Endodermal cell (in vitro differentiated cells): ENCODE results near the gene ARID3B. TPM values are rescaled to one million over a fixed set of nuclear protein-coding genes. Genes with fewer than 3 reads are reported as not detected.

Experiments
- DNase-seq: peaks from one replicate; pipeline ENCODE4 v3.0.0-alpha.2; 2017
- H3K27ac ChIP-seq: 2 replicates; pipeline ENCODE4 v1.5.1; 2013; ENCODE audit warnings: mild to moderate bottlenecking, low read depth, low read length, moderate library complexity
- H3K27me3 ChIP-seq: 2 replicates; pipeline ENCODE4 v1.6.1; 2013; ENCODE audit warnings: mild to moderate bottlenecking, low read length, moderate library complexity; ENCODE audit not compliant: insufficient read depth, control insufficient read depth, poor library complexity, severe bottlenecking
- H3K36me3 ChIP-seq: 2 replicates; pipeline ENCODE4 v1.7.0; 2013; ENCODE audit warnings: mild to moderate bottlenecking, low read length, moderate library complexity; ENCODE audit not compliant: control insufficient read depth, insufficient read depth
- H3K4me1 ChIP-seq: one replicate; pipeline ENCODE4 v1.7.0; 2013; ENCODE audit warnings: low read length; ENCODE audit not compliant: control insufficient read depth, insufficient read depth
- H3K4me3 ChIP-seq: 2 replicates; pipeline ENCODE4 v1.5.1; 2013; ENCODE audit warnings: mild to moderate bottlenecking, low read length, moderate library complexity
- H3K9ac ChIP-seq: 2 replicates; pipeline ENCODE4 v1.6.1; 2013; ENCODE audit warnings: mild to moderate bottlenecking, low read length, moderate library complexity; ENCODE audit not compliant: poor library complexity, severe bottlenecking; ENCODE audit errors: extremely low read depth
- H3K9me3 ChIP-seq: 2 replicates; pipeline ENCODE4 v1.6.1; 2013; ENCODE audit warnings: mild to moderate bottlenecking, low read length, moderate library complexity; ENCODE audit not compliant: control insufficient read depth
- H3K27ac Mint-ChIP-seq: 2 replicates; pipeline ENCODE4 v1.8.0; 2020; ENCODE audit warnings: mixed read lengths
- H3K27me3 Mint-ChIP-seq: 2 replicates; pipeline ENCODE4 v1.8.0; 2021; ENCODE audit warnings: mild to moderate bottlenecking, mixed read lengths; ENCODE audit not compliant: insufficient read depth
- H3K36me3 Mint-ChIP-seq: 2 replicates; pipeline ENCODE4 v1.8.0; 2020; ENCODE audit warnings: low read depth, mixed read lengths
- H3K4me1 Mint-ChIP-seq: 2 replicates; pipeline ENCODE4 v1.8.0; 2020; ENCODE audit warnings: mixed read lengths
- H3K4me3 Mint-ChIP-seq: 2 replicates; pipeline ENCODE4 v1.8.0; 2020; ENCODE audit warnings: mild to moderate bottlenecking, moderate library complexity, mixed read lengths
- H3K9me3 Mint-ChIP-seq: 2 replicates; pipeline ENCODE4 v1.8.0; 2020; ENCODE audit warnings: mild to moderate bottlenecking, mixed read lengths
- CTCF ChIP-seq: fragments of 200-600 bp; sonication (generic); conservative IDR thresholded peaks from 2 replicates; pipeline ENCODE4 v1.5.0; 2021; ENCODE audit warnings: antibody characterized with exemption, mild to moderate bottlenecking
- WGBS, 2 experiments: methylation state at CpG; one replicate each; pipeline versions ENCODE4 v1.1.5 to v1.1.7; 2013; ENCODE audit warnings: missing lambda C conversion rate in 2 of 2, mixed read lengths in 1 of 2; ENCODE audit not compliant: insufficient coverage in 1 of 2, insufficient read length in 1 of 2; 5-methylcytosine and 5-hydroxymethylcytosine counted together
- total RNA-seq, 2 donors: library from RNA; stranded (reverse); fragmentation: NEBNext Ultra II Directional in 1 of 2; extraction: Animal tissue kit (Norgen Biotek cat#: 25700) in 1 of 2; gene quantifications; 2 replicates in 1 of 2; 3 replicates in 1 of 2; pipeline ENCODE4 v1.2.1, GENCODE V29; 2021

The ARID3B gene
- total RNA-seq, 2 donors from 2014 or later, result 98.1 to 99.4 TPM

DNA sequence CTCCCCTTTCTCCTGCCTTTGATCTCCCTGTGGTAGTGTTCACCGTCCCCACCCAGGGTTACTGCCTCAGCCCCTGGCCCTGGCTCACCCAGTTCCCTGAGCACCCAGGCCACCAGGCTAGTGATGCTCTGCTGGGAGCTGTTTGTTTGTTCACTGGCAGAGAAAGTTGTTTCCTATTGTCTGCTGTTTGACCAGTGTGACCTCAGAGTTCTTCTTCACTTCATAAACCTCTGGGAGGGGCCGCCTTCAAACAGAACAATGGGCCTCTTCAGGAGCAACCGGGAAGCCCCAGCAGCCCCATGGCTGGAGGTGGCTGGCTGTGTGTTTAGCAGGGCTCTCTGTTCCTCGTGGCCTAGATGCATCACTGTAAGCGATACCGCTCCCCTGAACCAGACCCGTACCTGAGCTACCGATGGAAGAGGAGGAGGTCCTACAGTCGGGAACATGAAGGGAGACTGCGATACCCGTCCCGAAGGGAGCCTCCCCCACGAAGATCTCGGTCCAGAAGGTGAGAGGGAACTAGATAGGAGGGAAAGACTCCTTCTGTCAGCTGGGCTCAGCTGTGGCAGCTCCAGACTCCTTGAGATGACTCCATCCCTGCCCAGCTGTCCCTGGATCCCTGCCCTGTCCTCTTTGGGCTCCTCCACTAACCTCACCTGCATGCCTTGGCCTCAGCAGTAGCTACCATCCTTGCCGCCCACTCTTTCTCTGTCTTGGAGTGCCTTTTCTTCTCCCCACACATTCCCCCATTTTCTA is 78.0 kb downstream of the ARID3B start:
- Mint-ChIP-seq H3K27me3 (no peaks in the 10 kb centered on the region), H3K9me3 (no peaks in the 10 kb centered on the region), H3K4me3 (no peak overlapping the region), H3K4me1 (peaks cover 23% of the 10 kb centered on the region), H3K27ac (peak overlapping the region; percentile 66), H3K36me3 (peaks cover 43% of the 10 kb centered on the region)
- Histone ChIP-seq H3K36me3 (peaks cover 49% of the 10 kb centered on the region), H3K9me3 (no peaks in the 10 kb centered on the region), H3K27ac (no peak overlapping the region), H3K4me1 (peaks cover 15% of the 10 kb centered on the region), H3K4me3 (no peak overlapping the region), H3K27me3 (no peaks in the 10 kb centered on the region), H3K9ac (no peak overlapping the region)
- DNase-seq, result no peak
- TF ChIP-seq CTCF, result no peak
- 93 to 97% methylated on average over 13 to 15 of the region's 15 CpGs for WGBS, 2 experiments

GRCh38 chr15:74619916-74620635 is 79.1 kb downstream of the ARID3B start:
- Histone ChIP-seq H3K27ac (no peak overlapping the region), H3K4me3 (no peak overlapping the region), H3K27me3 (no peaks in the 10 kb centered on the region), H3K36me3 (peaks cover 60% of the 10 kb centered on the region), H3K4me1 (peaks cover 12% of the 10 kb centered on the region), H3K9ac (no peak overlapping the region), H3K9me3 (no peaks in the 10 kb centered on the region)
- no peak for TF ChIP-seq CTCF
- Mint-ChIP-seq H3K36me3 (peaks cover 52% of the 10 kb centered on the region), H3K4me1 (peaks cover 23% of the 10 kb centered on the region), H3K4me3 (no peak overlapping the region), H3K27ac (no peak overlapping the region), H3K9me3 (no peaks in the 10 kb centered on the region), H3K27me3 (no peaks in the 10 kb centered on the region)
- 95 to 96% methylated on average over 20 to 27 of the region's 27 CpGs for WGBS, 2 experiments
- DNase-seq, result no peak

- 78 to 90% methylated on average over 9 to 23 of the region's 23 CpGs for WGBS, 2 experiments
- Mint-ChIP-seq H3K27ac (peak overlapping the region; percentile 84), H3K9me3 (no peaks in the 10 kb centered on the region), H3K36me3 (peaks cover 60% of the 10 kb centered on the region), H3K4me3 (no peak overlapping the region), H3K4me1 (peaks cover 23% of the 10 kb centered on the region), H3K27me3 (no peaks in the 10 kb centered on the region)
- H3K4me1 ChIP-seq, result peaks cover 12% of the 10 kb centered on the region
- H3K9me3 ChIP-seq, result no peaks in the 10 kb centered on the region
- TF ChIP-seq CTCF, result peak; percentile 99
- H3K36me3 ChIP-seq, result peaks cover 68% of the 10 kb centered on the region
- peak; percentile 95 for DNase-seq
- H3K27me3 ChIP-seq, result no peaks in the 10 kb centered on the region
- H3K27ac ChIP-seq, result no peak overlapping the region
- no peak overlapping the region for H3K9ac ChIP-seq
- no peak overlapping the region for H3K4me3 ChIP-seq
Observed at GRCh38 chr15:74620636-74621545, 79.9 kb downstream of the ARID3B start.
